NOMO-1 treated with dmso at 0.1 percent for 144 hours (cell line): ENCODE results near the gene CHST3.
"Not testable (repeated sequence)": the region's sequence is repeated elsewhere in the genome, so short reads cannot be mapped to it uniquely, and the experiment has no call there.

Experiments
- DNase-seq: peaks from one replicate; lab custom pipeline; 2025; ENCODE audit not compliant: unreplicated experiment; lab: John Stamatoyannopoulos, UW

CHST3 gene

GRCh38 chr10:71988895-71989294 is 24.7 kb downstream of the CHST3 start:
- not testable (repeated sequence) for DNase-seq

- no peak for DNase-seq
These were observed 25.7 kb downstream of the CHST3 start for GRCh38 chr10:71989661-71990454.

- DNase-seq = no peak
These were observed 26.6 kb downstream of the CHST3 start for GRCh38 chr10:71990706-71991269.

- no peak for DNase-seq
These were observed 31.3 kb downstream of the CHST3 start for GRCh38 chr10:71995449-71995848.

GRCh38 chr10:71995887-71996575 is 31.8 kb downstream of the CHST3 start:
- DNase-seq = no peak

GRCh38 chr10:71996592-71997371 is 32.6 kb downstream of the CHST3 start:
- DNase-seq = no peak

GRCh38 chr10:71998119-71998839 is 34.1 kb downstream of the CHST3 start:
- no peak for DNase-seq

- DNase-seq = no peak
These were observed 34.6 kb downstream of the CHST3 start for GRCh38 chr10:71998840-71999194.

GRCh38 chr10:71999360-72000072 is 35.3 kb downstream of the CHST3 start:
- DNase-seq = no peak

- no peak for DNase-seq
These were observed 36.2 kb downstream of the CHST3 start for GRCh38 chr10:72000073-72001032.

- no peak for DNase-seq
These were observed 36.8 kb downstream of the CHST3 start for GRCh38 chr10:72001033-72001395.

GRCh38 chr10:72002354-72003295 is 38.4 kb downstream of the CHST3 start:
- DNase-seq = no peak

GRCh38 chr10:72006026-72006425 is 41.8 kb downstream of the CHST3 start:
- DNase-seq = no peak

GRCh38 chr10:72007246-72007892 is 43.2 kb downstream of the CHST3 start:
- no peak for DNase-seq

- DNase-seq = no peak
These were observed 44.1 kb downstream of the CHST3 start for GRCh38 chr10:72008096-72008981.

GRCh38 chr10:72009051-72009424 is 44.8 kb downstream of the CHST3 start:
- DNase-seq = no peak
